Measurements from ENCODE around the gene MS4A4E. TPM values are rescaled to one million over a fixed set of nuclear protein-coding genes. Genes with fewer than 3 reads are reported as not detected.
A peak's percentile ranks its signal among the peaks of the same experiment; 100 is the strongest.

Gene MS4A4E
- total RNA-seq, 4 donors from 2014 or later, result 0.56 to 0.73 TPM; not detected in 2

DNA sequence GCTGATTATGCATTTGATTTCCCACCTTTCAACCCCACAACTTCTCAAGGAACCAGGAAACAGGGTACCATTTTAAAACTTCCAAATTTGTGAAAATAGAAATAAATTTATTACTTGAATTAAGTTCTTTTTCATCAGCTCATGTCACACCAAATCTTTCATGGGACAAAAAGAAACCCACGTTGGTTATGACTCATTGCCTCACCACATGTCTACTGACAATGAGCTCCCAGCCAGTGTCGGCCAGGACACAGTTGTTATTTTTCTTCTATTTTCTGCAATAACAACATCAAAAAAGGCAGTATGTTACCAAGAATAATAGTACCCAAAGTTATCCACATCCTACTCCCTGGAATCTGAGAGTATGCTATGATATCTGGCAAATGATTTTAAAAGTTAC, 77.4 kb downstream of the MS4A4E start:
- Histone ChIP-seq H3K27me3 (no peaks in the 10 kb centered on the region), H3K4me3 (replicated peaks in 1 of 3) (no peak overlapping the region), H3K27ac (no peak overlapping the region), H3K9me3 (no peaks in the 10 kb centered on the region), H3K4me1 (no peaks in the 10 kb centered on the region), H3K36me3 (no peaks in the 10 kb centered on the region)
- 73 to 74% methylated on average over 2 of the region's 2 CpGs for WGBS, 2 donors
- DNase-seq, result no peak
- no peak for TF ChIP-seq POLR2A (IDR thresholded peaks at IDR 0.05)
- intact Hi-C loops (cut with DNase I), result no loop called here

DNA sequence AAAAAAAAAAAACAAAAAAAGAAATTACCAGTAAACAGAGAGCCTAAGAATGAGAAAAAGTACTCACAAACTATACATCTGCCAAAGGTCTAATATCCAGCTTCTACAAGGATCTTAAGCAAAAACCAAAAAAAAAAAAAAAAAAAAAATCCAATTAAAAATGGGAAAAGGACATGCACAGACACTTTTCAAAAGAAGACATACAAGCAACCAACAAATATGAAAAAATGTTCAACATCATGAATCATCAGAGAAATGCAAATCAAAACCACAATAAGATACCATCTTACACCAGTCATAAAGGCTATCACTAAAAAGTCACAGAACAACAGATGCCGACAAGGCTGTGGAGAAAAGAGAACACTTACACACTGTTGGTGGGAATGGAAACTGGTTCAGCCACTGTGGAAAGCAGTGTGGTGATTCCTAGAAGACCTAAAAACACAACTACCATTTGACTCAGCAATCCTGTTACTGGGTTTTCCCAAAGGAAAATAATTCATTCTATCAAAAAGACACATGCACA, 78.3 kb downstream of the MS4A4E start:
- intact Hi-C loops (cut with DNase I), result no loop called here
- Histone ChIP-seq H3K4me3 (replicated peaks in 1 of 3) (no peak overlapping the region), H3K27ac (no peak overlapping the region), H3K27me3 (no peaks in the 10 kb centered on the region), H3K4me1 (no peaks in the 10 kb centered on the region), H3K9me3 (no peaks in the 10 kb centered on the region), H3K36me3 (no peaks in the 10 kb centered on the region)
- TF ChIP-seq, protein P1, sequence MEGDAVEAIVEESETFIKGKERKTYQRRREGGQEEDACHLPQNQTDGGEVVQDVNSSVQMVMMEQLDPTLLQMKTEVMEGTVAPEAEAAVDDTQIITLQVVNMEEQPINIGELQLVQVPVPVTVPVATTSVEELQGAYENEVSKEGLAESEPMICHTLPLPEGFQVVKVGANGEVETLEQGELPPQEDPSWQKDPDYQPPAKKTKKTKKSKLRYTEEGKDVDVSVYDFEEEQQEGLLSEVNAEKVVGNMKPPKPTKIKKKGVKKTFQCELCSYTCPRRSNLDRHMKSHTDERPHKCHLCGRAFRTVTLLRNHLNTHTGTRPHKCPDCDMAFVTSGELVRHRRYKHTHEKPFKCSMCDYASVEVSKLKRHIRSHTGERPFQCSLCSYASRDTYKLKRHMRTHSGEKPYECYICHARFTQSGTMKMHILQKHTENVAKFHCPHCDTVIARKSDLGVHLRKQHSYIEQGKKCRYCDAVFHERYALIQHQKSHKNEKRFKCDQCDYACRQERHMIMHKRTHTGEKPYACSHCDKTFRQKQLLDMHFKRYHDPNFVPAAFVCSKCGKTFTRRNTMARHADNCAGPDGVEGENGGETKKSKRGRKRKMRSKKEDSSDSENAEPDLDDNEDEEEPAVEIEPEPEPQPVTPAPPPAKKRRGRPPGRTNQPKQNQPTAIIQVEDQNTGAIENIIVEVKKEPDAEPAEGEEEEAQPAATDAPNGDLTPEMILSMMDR (IDR thresholded peaks at IDR 0.05), result no peak
- TF ChIP-seq POLR2A (IDR thresholded peaks at IDR 0.05), result no peak
- 95 to 97% methylated on average over 1 of the region's 1 CpG for WGBS, 2 donors
- no peak for DNase-seq

DNA sequence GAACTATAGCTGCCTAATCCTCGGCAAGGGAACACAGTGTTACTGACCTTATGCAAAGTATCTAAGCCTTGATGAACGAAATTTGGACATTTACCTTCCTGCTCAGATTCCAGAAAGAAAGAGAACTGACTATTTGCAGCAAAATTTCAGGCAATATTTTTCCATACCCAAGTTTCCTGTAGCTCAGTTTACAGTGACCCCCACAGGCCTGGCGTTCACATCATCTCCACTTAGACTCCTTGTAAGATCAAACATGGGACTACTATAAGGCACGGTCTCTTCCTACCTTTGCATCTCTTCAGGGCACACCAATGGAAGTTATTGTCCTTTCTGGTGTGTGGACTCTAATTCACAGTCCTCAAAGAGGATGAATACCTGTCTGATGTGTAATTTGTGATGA, 81.2 kb downstream of the MS4A4E start:
- no peak overlapping the region for H3K4me3 ChIP-seq (replicated peaks in 1 of 3)
- H3K27ac ChIP-seq, result no peak overlapping the region
- WGBS, 2 donors, result 72 to 76% methylated on average over 4 of the region's 4 CpGs
- TF ChIP-seq, protein P1 (IDR thresholded peaks at IDR 0.05), result no peak
- no peak for TF ChIP-seq POLR2A (IDR thresholded peaks at IDR 0.05)
- H3K36me3 ChIP-seq, result no peaks in the 10 kb centered on the region
- intact Hi-C loops (cut with DNase I), result no loop called here
- no peaks in the 10 kb centered on the region for H3K9me3 ChIP-seq
- no peak for DNase-seq
- H3K27me3 ChIP-seq, result no peaks in the 10 kb centered on the region
- H3K4me1 ChIP-seq, result no peaks in the 10 kb centered on the region

DNA sequence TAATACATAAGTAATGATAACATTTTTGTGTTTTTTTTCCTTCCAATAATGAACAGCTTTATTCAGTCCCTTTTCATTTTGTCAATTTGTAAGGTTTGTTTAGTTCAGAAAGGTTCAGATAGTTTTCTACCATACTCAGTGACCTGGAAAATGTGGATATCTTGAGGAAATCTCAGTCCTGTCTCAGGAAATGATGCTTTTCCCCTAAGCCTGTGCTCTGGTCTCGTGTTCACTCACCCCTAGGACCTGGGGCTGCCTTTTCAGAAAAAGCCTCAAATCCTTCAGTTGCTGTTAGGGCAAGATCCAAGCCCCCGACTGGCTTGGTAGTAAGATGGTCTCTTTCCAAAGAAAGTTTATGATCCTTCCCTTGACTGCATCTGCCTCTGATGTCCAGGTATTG, 81.8 kb downstream of the MS4A4E start:
- no peak overlapping the region for H3K4me3 ChIP-seq (replicated peaks in 1 of 3)
- WGBS, 2 donors, result 69 to 71% methylated on average over 2 of the region's 2 CpGs
- no peak for DNase-seq
- TF ChIP-seq POLR2A (IDR thresholded peaks at IDR 0.05), result no peak
- TF ChIP-seq, protein P1 (IDR thresholded peaks at IDR 0.05), result no peak
- no peaks in the 10 kb centered on the region for H3K9me3 ChIP-seq
- no peaks in the 10 kb centered on the region for H3K36me3 ChIP-seq
- H3K27ac ChIP-seq, result no peak overlapping the region
- intact Hi-C loops (cut with DNase I), result no loop called here
- H3K27me3 ChIP-seq, result no peaks in the 10 kb centered on the region
- no peaks in the 10 kb centered on the region for H3K4me1 ChIP-seq

DNA sequence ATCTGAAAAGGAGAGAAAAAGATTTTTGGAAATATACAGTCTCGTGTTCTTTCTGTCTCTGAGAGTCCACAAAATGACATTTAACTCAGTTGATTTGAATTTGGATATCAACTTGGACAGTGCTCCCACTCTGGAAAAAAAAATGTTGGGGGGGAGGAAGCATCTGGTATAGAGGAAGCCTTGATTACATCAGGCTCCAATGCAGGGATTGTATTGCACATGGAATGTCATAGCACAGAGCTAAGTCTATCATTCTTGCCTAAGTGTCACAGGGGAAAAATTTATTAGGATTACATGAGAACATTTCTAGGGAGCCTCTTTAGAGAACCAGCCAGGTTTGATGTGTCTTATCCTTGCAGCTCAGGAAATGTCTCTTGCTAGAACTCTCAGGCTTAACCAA, 83.1 kb downstream of the MS4A4E start:
- TF ChIP-seq, protein P1 (IDR thresholded peaks at IDR 0.05), result no peak
- no peak for TF ChIP-seq POLR2A (IDR thresholded peaks at IDR 0.05)
- Histone ChIP-seq H3K4me3 (replicated peaks in 1 of 3) (no peak overlapping the region), H3K36me3 (no peaks in the 10 kb centered on the region), H3K27me3 (no peaks in the 10 kb centered on the region), H3K27ac (peak overlapping the region in 1 of 3 donors; percentile 4), H3K4me1 (no peaks in the 10 kb centered on the region), H3K9me3 (no peaks in the 10 kb centered on the region)
- DNase-seq, result no peak
- 30 to 62% methylated on average over 1 of the region's 1 CpG for WGBS, 2 donors
- intact Hi-C loops (cut with DNase I), result no loop called here

DNA sequence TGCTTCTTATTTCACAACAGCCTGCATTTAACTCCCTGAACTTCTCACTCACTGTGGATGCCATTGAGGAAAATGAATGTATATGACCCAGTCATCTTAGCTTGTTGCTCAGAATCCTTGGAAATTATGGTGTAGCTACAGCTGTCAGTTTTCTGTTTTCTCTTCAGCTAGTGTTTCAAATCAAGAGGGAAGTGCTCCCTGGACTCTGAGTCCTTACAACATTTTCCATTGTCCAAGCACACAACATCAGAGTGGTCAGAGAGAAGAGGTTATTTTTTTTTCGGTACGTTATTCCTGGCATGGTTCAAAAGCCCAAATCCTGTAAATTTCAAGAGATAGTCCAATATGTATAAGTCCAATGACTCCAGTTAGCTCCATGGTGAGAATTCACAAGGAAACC, 83.7 kb downstream of the MS4A4E start:
- no peaks in the 10 kb centered on the region for H3K9me3 ChIP-seq
- intact Hi-C loops (cut with DNase I), result no loop called here
- H3K4me3 ChIP-seq (replicated peaks in 1 of 3), result no peak overlapping the region
- no peaks in the 10 kb centered on the region for H3K4me1 ChIP-seq
- no peak overlapping the region for H3K27ac ChIP-seq
- no peak for DNase-seq
- no peaks in the 10 kb centered on the region for H3K36me3 ChIP-seq
- H3K27me3 ChIP-seq, result no peaks in the 10 kb centered on the region
- TF ChIP-seq, protein P1 (IDR thresholded peaks at IDR 0.05), result no peak
- TF ChIP-seq POLR2A (IDR thresholded peaks at IDR 0.05), result no peak
- 44 to 62% methylated on average over 2 of the region's 2 CpGs for WGBS, 2 donors
